Lower lobe of right lung (tissue), 2 donors: Measurements from ENCODE around the gene GNB1. TPM values are rescaled to one million over a fixed set of nuclear protein-coding genes. Genes with fewer than 3 reads are reported as not detected.

Experiments used
- ATAC-seq, 2 donors: fragments of 200-7000 bp; cut with Tn5 transposase; one replicate each; pipeline ENCODE4 v1.9.1; 2020 to 2022; ENCODE audit warnings: mild to moderate bottlenecking in 2 of 2, moderate library complexity in 2 of 2
- DNase-seq: peaks from one replicate; pipeline ENCODE4 v3.0.0-alpha.2; 2020
- H3K27ac ChIP-seq: fragments of 200-600 bp; one replicate; pipeline ENCODE4 v1.8.0; 2022
- H3K27me3 ChIP-seq: fragments of 200-600 bp; one replicate; pipeline ENCODE4 v1.8.0; 2022; ENCODE audit warnings: low read depth
- H3K36me3 ChIP-seq: fragments of 200-600 bp; one replicate; pipeline ENCODE4 v1.8.0; 2022; ENCODE audit warnings: mild to moderate bottlenecking
- H3K4me1 ChIP-seq: fragments of 200-600 bp; one replicate; pipeline ENCODE4 v1.8.0; 2022
- H3K4me3 ChIP-seq: fragments of 200-600 bp; one replicate; pipeline ENCODE4 v1.8.0; 2022; ENCODE audit warnings: mild to moderate bottlenecking
- H3K9me3 ChIP-seq: fragments of 200-600 bp; one replicate; pipeline ENCODE4 v1.8.0; 2022
- intact Hi-C: fragments of 100-400 bp; cut with DNase I; formaldehyde crosslinking; loops from one replicate; pipeline ENCODE4 v1.11.0; 2022
- total RNA-seq: library from RNA; stranded (reverse); fragmentation: NEBNext Ultra II Directional; extraction: Animal tissue kit (Norgen Biotek cat#: 25700); gene quantifications from one replicate; pipeline ENCODE4 v1.2.1, GENCODE V29; 2021
- TF ChIP-seq, protein P1 (sequence below): fragments of 200-600 bp; IDR thresholded peaks from one replicate; pipeline ENCODE4 v1.8.0; 2022; ENCODE audit warnings: antibody characterized with exemption, mild to moderate bottlenecking
- donor health status: DM: no; HTN: yes; CAD: no; lungs with severe emphysema.

Gene GNB1
- total RNA-seq, 1 donor from 2014 or later, result 341 TPM

GRCh38 chr1:1758059-1758621, 132.7 kb downstream of the GNB1 start:
- Histone ChIP-seq H3K27ac (peak overlapping the region; percentile 70), H3K4me1 (peaks cover 24% of the 10 kb centered on the region), H3K4me3 (no peak overlapping the region), H3K9me3 (no peaks in the 10 kb centered on the region), H3K27me3 (no peaks in the 10 kb centered on the region), H3K36me3 (peaks cover 93% of the 10 kb centered on the region)
- DNase-seq (peak; percentile 60), ATAC-seq (peak in 1 of 2 donors; percentile 3)
- TF ChIP-seq, protein P1, sequence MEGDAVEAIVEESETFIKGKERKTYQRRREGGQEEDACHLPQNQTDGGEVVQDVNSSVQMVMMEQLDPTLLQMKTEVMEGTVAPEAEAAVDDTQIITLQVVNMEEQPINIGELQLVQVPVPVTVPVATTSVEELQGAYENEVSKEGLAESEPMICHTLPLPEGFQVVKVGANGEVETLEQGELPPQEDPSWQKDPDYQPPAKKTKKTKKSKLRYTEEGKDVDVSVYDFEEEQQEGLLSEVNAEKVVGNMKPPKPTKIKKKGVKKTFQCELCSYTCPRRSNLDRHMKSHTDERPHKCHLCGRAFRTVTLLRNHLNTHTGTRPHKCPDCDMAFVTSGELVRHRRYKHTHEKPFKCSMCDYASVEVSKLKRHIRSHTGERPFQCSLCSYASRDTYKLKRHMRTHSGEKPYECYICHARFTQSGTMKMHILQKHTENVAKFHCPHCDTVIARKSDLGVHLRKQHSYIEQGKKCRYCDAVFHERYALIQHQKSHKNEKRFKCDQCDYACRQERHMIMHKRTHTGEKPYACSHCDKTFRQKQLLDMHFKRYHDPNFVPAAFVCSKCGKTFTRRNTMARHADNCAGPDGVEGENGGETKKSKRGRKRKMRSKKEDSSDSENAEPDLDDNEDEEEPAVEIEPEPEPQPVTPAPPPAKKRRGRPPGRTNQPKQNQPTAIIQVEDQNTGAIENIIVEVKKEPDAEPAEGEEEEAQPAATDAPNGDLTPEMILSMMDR, result no peak
- intact Hi-C loops, result no loop called here

DNA sequence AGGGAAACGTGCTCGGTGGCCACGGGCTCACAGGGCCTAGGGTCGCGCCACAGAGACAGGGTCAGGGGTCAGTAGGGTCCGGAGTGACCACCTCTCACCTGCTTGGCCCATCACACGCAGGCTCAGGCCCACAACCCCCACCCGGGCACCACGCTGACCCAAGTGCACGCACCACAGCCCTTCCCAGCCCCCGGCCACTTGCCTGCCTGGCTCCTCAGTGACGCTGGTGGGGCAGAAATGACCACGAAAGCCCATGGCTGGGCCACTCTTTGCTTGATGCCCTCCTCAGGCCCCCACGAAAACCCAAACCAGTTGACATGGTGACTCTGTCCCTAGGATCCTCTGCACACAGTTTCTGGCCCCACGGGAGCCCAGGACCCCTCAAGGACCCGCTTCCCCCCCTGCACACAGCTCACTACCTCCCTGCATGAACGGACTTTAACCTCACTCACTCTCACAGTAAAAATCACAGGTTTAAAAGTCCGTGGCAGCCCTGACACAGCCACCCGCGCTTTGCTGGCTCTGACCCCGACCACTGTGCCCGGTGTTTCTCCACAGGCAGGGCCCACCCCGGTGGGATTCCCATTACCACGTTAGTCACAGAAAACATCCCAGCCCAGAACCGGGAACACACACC, 133.3 kb downstream of the GNB1 start:
- no peaks in the 10 kb centered on the region for H3K27me3 ChIP-seq
- H3K27ac ChIP-seq, result peak overlapping the region; percentile 70
- ATAC-seq (no peak), DNase-seq (no peak)
- intact Hi-C loops, result no loop called here
- no peaks in the 10 kb centered on the region for H3K9me3 ChIP-seq
- H3K4me1 ChIP-seq, result peaks cover 24% of the 10 kb centered on the region
- H3K4me3 ChIP-seq, result no peak overlapping the region
- H3K36me3 ChIP-seq, result peaks cover 93% of the 10 kb centered on the region
- TF ChIP-seq, protein P1, result no peak

- Histone ChIP-seq H3K36me3 (peaks cover 92% of the 10 kb centered on the region), H3K4me1 (peaks cover 24% of the 10 kb centered on the region), H3K9me3 (no peaks in the 10 kb centered on the region), H3K4me3 (no peak overlapping the region), H3K27me3 (no peaks in the 10 kb centered on the region), H3K27ac (peak overlapping the region; percentile 70)
- no peak for ATAC-seq
- intact Hi-C loops, result no loop called here
- DNase-seq, result no peak
- TF ChIP-seq, protein P1, result no peak
Observed at GRCh38 chr1:1756661-1757421, 134.0 kb downstream of the GNB1 start.

GRCh38 chr1:1755852-1756251, 135.0 kb downstream of the GNB1 start:
- Histone ChIP-seq H3K9me3 (no peaks in the 10 kb centered on the region), H3K27ac (no peak overlapping the region), H3K4me1 (peaks cover 24% of the 10 kb centered on the region), H3K36me3 (peaks cover 82% of the 10 kb centered on the region), H3K4me3 (no peak overlapping the region), H3K27me3 (no peaks in the 10 kb centered on the region)
- DNase-seq, result no peak
- no peak for ATAC-seq
- intact Hi-C loops, result no loop called here
- TF ChIP-seq, protein P1, result no peak

DNA sequence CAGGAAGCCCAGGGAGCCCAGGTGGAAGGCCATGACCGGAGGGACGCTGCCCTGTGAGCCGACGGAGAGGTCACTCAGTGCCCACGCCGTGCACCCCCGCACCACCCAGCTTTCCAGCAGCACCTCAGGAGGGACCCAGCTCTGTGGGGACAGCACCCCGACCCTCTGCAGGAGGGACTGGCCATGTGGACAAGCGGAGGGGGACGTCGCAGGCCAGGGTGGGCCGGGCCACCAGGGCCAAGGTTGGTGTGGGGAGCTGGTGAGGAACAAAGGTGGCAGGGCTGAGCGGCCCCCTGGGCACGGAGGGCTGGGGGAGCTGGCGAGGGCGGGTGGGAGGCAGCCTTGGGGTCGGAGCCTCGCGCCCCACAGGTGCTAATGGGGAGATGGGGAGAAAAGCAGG, 135.5 kb downstream of the GNB1 start:
- ATAC-seq (no peak), DNase-seq (no peak)
- Histone ChIP-seq H3K4me3 (no peak overlapping the region), H3K27me3 (no peaks in the 10 kb centered on the region), H3K4me1 (peaks cover 24% of the 10 kb centered on the region), H3K9me3 (no peaks in the 10 kb centered on the region), H3K27ac (no peak overlapping the region), H3K36me3 (peaks cover 78% of the 10 kb centered on the region)
- TF ChIP-seq, protein P1, result no peak
- intact Hi-C loops, result no loop called here
